GM12878 (cell line): ENCODE data around the gene TEPSIN.

Experiments
- CBX3 ChIP-seq: fragments of 200-600 bp; sonication (generic); IDR thresholded peaks from 2 replicates; pipeline ENCODE4 v1.6.1; 2016; ENCODE audit warnings: low read depth, borderline replicate concordance
- CREB1 ChIP-seq: IDR thresholded peaks from 2 replicates; pipeline ENCODE4 v1.6.1; 2012; ENCODE audit warnings: low read depth, mild to moderate bottlenecking, inconsistent platforms
- DPF2 ChIP-seq: fragments of 450-650 bp; IDR thresholded peaks from 2 replicates; pipeline ENCODE4 v1.6.1; 2017; ENCODE audit warnings: mild to moderate bottlenecking
- EGR1 ChIP-seq, 2 experiments: IDR thresholded peaks; 1 replicate in 1 of 2; 2 replicates in 1 of 2; pipeline ENCODE4 v1.6.1; 2011 to 2012; ENCODE audit warnings: low read depth in 2 of 2, low read length in 2 of 2, borderline replicate concordance in 1 of 2, mild to moderate bottlenecking in 1 of 2, moderate library complexity in 1 of 2
- EP300 ChIP-seq, 2 experiments: fragments of 150-350 bp in 1 of 2; IDR thresholded peaks; 2 replicates each; pipeline ENCODE4 v1.6.1; 2011 to 2012; ENCODE audit warnings: low read depth in 2 of 2, low read length in 2 of 2, borderline replicate concordance in 1 of 2, improper control_type of control experiment in 1 of 2, inconsistent platforms in 1 of 2; ENCODE audit not compliant: control insufficient read depth in 1 of 2
- JUND ChIP-seq: IDR thresholded peaks from 2 replicates; pipeline ENCODE4 v1.6.1; 2012; ENCODE audit warnings: low read depth, mild to moderate bottlenecking, low read length, improper control_type of control experiment, moderate library complexity
- KLF5 ChIP-seq: fragments of 450-650 bp; IDR thresholded peaks from 2 replicates; pipeline ENCODE4 v1.6.1; 2014; ENCODE audit warnings: mild to moderate bottlenecking; ENCODE audit not compliant: partially characterized antibody
- MXI1 ChIP-seq: fragments of 150-350 bp; IDR thresholded peaks from 2 replicates; pipeline ENCODE4 v1.6.1; 2011; ENCODE audit warnings: low read depth, mild to moderate bottlenecking, inconsistent platforms, low read length, improper control_type of control experiment
- NFYA ChIP-seq: IDR thresholded peaks from 2 replicates; pipeline ENCODE4 v1.6.1; 2011; ENCODE audit warnings: low read depth, mild to moderate bottlenecking, low read length, improper control_type of control experiment, borderline replicate concordance
- POLR2AphosphoS5 ChIP-seq: IDR thresholded peaks from 2 replicates; pipeline ENCODE4 v1.6.1; 2011; ENCODE audit warnings: mild to moderate bottlenecking, low read length, inconsistent platforms
- REST ChIP-seq: IDR thresholded peaks from 2 replicates; pipeline ENCODE4 v1.6.1; 2012; ENCODE audit warnings: mild to moderate bottlenecking, low read depth, low read length
- TAF1 ChIP-seq: IDR thresholded peaks from 2 replicates; pipeline ENCODE4 v1.6.1; 2011; ENCODE audit warnings: mild to moderate bottlenecking, low read depth, low read length, borderline replicate concordance
- ZNF207 ChIP-seq: fragments of 450-650 bp; IDR thresholded peaks from 2 replicates; pipeline ENCODE4 v1.6.1; 2014; ENCODE audit warnings: antibody characterized with exemption, mild to moderate bottlenecking, borderline replicate concordance

DNA sequence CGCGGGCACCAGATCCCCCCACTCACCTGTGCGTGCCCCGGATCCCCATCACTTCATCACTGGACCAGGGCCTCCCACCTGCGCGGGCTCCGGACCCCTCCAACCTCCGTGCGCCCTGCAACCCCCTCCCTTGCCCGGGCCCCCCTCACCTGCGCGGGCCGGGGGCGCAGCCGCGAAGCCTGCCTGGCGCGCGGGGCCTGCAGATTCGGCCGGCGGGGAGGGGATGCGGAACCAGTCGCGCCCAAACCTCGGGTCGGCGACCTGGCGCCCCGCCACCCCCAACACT lies 16.3 kb downstream of the TEPSIN start:
- TF ChIP-seq MXI1: no peak
- TF ChIP-seq TAF1: no peak
- no peak for TF ChIP-seq CREB1
- TF ChIP-seq EGR1 (IDR thresholded peaks at IDR 0.05; ENCODE audit: borderline replicate concordance in 1 of 2, low read depth in 2 of 2, low read length in 2 of 2): no peak
- TF ChIP-seq POLR2AphosphoS5: no peak
- no peak for TF ChIP-seq DPF2
- no peak for TF ChIP-seq EP300 (IDR thresholded peaks at IDR 0.05; ENCODE audit: borderline replicate concordance in 1 of 2, control insufficient read depth in 1 of 2, low read depth in 2 of 2, low read length in 2 of 2)
- no peak for TF ChIP-seq JUND
- TF ChIP-seq KLF5: no peak
- 0 out of 2 replicates have a peak, but pooled peaks have one; percentile 43 for TF ChIP-seq ZNF207
- no peak for TF ChIP-seq NFYA
- no peak for TF ChIP-seq CBX3
- TF ChIP-seq REST: no peak
